Body of pancreas (tissue), 4 donors: ENCODE measurements around the gene ZAP70.

ENCODE experiments used
- CTCF ChIP-seq, 7 experiments: fragments of 450-650 bp in 4 of 7; fragments of 200-600 bp in 3 of 7; sonication (generic) in 3 of 7; IDR thresholded peaks; one replicate each; pipeline ENCODE4 v1.5.1; 2016 to 2019; ENCODE audit warnings: antibody characterized with exemption in 7 of 7
- POLR2A ChIP-seq, 3 donors: fragments of 450-650 bp; IDR thresholded peaks; one replicate each; pipeline ENCODE4 v1.6.1; 2016; ENCODE audit warnings: antibody characterized with exemption in 3 of 3, mild to moderate bottlenecking in 2 of 3

GRCh38 chr2:97723156-97724072 is 10.0 kb downstream of the ZAP70 start:
- no peak for TF ChIP-seq CTCF (IDR thresholded peaks at IDR 0.05)
- no peak for TF ChIP-seq POLR2A (IDR thresholded peaks at IDR 0.05)
